HG03159 (cell line): Measurements from ENCODE around the gene NRROS.

Experiments
- ATAC-seq: cut with Tn5 transposase; IDR thresholded peaks from one replicate; pipeline ENCODE4 v1.9.1; 2021; ENCODE audit warnings: mild to moderate bottlenecking, moderate library complexity; ENCODE audit not compliant: unreplicated experiment

NRROS gene

GRCh38 chr3:196645897-196646665, 6.6 kb downstream of the NRROS start:
- ATAC-seq, result no peak

GRCh38 chr3:196646666-196647216, 7.2 kb downstream of the NRROS start:
- no peak for ATAC-seq

GRCh38 chr3:196650740-196651311, 11.3 kb downstream of the NRROS start:
- ATAC-seq, result no peak

GRCh38 chr3:196651819-196652218, 12.3 kb downstream of the NRROS start:
- no peak for ATAC-seq

GRCh38 chr3:196652961-196653795, 13.7 kb downstream of the NRROS start:
- no peak for ATAC-seq

GRCh38 chr3:196654006-196654734, 14.7 kb downstream of the NRROS start:
- ATAC-seq, result no peak

- no peak for ATAC-seq
Observed at GRCh38 chr3:196654735-196655090, 15.2 kb downstream of the NRROS start.

GRCh38 chr3:196655496-196655895, 16.0 kb downstream of the NRROS start:
- ATAC-seq, result no peak

GRCh38 chr3:196656213-196656612, 16.7 kb downstream of the NRROS start:
- ATAC-seq, result no peak

- ATAC-seq, result no peak
Observed at GRCh38 chr3:196659901-196660351, 20.4 kb downstream of the NRROS start.

- ATAC-seq, result no peak
Observed at GRCh38 chr3:196660381-196661166, 21.1 kb downstream of the NRROS start.

GRCh38 chr3:196661400-196661799, 21.9 kb downstream of the NRROS start:
- no peak for ATAC-seq

- ATAC-seq, result no peak
Observed at GRCh38 chr3:196662033-196662432, 22.5 kb downstream of the NRROS start.

GRCh38 chr3:196662711-196663571, 23.4 kb downstream of the NRROS start:
- ATAC-seq, result no peak

GRCh38 chr3:196666001-196666867, 26.7 kb downstream of the NRROS start:
- no peak for ATAC-seq

GRCh38 chr3:196667056-196667825, 27.7 kb downstream of the NRROS start:
- no peak for ATAC-seq

GRCh38 chr3:196670339-196670738, 30.8 kb downstream of the NRROS start:
- no peak for ATAC-seq
